ENCODE results near the gene SLC7A5. TPM values are rescaled to one million over a fixed set of nuclear protein-coding genes. Genes with fewer than 3 reads are reported as not detected.

Gene SLC7A5
- total and polyA plus RNA-seq, 2 of the 13 experiments (the other 11 are each of a cell fraction or from before 2014, with no cell fraction given), result 79.6 to 155 TPM

DNA sequence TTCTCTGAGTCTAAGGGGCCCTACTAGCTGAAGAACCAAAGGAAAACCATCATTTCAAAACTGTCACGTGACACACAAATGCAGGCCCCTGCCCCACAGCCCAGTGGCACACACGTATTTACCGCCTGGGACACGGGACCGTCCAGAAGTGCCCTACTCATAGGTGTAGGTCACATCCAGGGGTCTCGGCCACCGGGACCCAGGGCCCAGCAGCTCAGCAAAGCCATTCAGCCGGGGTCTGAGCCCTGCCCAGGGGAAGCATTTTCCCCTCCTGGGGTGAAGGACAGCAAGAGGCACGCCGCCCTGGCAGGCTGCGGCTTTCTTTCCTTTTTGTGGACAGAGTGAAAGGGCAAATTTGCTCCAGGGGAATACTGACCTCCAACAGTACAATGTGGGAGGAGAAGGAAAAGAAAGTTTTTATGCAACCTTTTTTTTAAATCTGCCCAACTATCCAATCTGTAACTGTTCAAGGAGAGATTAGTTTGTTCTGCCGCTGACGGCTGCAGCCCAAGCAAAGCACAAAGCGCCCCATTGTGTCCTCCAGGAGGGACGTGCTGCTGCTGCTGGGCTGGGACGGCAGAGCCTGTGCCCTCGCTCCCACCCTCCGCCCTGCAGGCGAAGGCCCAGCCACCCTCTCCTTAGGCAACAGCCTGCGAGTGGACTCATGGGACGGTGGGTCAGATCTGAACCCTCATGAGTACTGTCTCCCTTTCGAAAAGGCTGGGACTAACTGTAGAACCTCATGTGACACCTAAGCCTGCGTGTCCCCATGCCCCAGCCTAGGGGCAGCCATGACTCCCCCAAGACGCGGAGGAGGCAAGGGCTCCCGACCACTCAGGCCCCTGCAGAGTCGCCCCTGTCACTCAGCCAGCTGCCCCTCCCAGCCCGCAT, 21.3 kb downstream of the SLC7A5 start (continued):
- TF ChIP-seq, protein P1, sequence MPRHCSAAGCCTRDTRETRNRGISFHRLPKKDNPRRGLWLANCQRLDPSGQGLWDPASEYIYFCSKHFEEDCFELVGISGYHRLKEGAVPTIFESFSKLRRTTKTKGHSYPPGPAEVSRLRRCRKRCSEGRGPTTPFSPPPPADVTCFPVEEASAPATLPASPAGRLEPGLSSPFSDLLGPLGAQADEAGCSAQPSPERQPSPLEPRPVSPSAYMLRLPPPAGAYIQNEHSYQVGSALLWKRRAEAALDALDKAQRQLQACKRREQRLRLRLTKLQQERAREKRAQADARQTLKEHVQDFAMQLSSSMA (CRISPR knock-in tag; IDR thresholded peaks at IDR 0.05), result no peak
- TF ChIP-seq SIX4 (CRISPR knock-in tag; IDR thresholded peaks at IDR 0.05) (no peak), KLF9 (CRISPR knock-in tag; IDR thresholded peaks at IDR 0.05; ENCODE audit: low read depth) (0 out of 2 replicates have a peak, but pooled peaks have one; percentile 29), ZMAT3 (CRISPR knock-in tag; conservative IDR thresholded peaks at IDR 0.05) (peak; percentile 94), NCOA1 (CRISPR knock-in tag; IDR thresholded peaks at IDR 0.05) (0 out of 2 replicates have a peak, but pooled peaks have one; percentile 78), HIVEP1 (CRISPR knock-in tag; IDR thresholded peaks at IDR 0.05) (no peak), ZNF616 (CRISPR knock-in tag; IDR thresholded peaks at IDR 0.05; ENCODE audit: low read depth) (peak; percentile 55; the same call in 1 of the 2 replicates), SMYD3 (CRISPR knock-in tag; IDR thresholded peaks at IDR 0.05) (peak; percentile 34; the same call in 1 of the 2 replicates), MTF2 (CRISPR knock-in tag; IDR thresholded peaks at IDR 0.05; ENCODE audit: borderline replicate concordance) (no peak), BCL6 (CRISPR knock-in tag; IDR thresholded peaks at IDR 0.05) (peak; percentile 73), ZNF782 (CRISPR knock-in tag; IDR thresholded peaks at IDR 0.05; ENCODE audit: borderline replicate concordance) (peak; percentile 16; the same call in 1 of the 2 replicates), ZNF589 (CRISPR knock-in tag; conservative IDR thresholded peaks at IDR 0.05) (peak; percentile 53; the same call in 1 of the 2 replicates), ZNF20 (CRISPR knock-in tag; IDR thresholded peaks at IDR 0.05) (peak; percentile 82; the same call in 1 of the 2 replicates), ZNF737 (CRISPR knock-in tag; IDR thresholded peaks at IDR 0.05; ENCODE audit: borderline replicate concordance) (no peak), EEA1 (CRISPR knock-in tag; IDR thresholded peaks at IDR 0.05; ENCODE audit: borderline replicate concordance) (no peak)
- TF ChIP-seq, protein P2, sequence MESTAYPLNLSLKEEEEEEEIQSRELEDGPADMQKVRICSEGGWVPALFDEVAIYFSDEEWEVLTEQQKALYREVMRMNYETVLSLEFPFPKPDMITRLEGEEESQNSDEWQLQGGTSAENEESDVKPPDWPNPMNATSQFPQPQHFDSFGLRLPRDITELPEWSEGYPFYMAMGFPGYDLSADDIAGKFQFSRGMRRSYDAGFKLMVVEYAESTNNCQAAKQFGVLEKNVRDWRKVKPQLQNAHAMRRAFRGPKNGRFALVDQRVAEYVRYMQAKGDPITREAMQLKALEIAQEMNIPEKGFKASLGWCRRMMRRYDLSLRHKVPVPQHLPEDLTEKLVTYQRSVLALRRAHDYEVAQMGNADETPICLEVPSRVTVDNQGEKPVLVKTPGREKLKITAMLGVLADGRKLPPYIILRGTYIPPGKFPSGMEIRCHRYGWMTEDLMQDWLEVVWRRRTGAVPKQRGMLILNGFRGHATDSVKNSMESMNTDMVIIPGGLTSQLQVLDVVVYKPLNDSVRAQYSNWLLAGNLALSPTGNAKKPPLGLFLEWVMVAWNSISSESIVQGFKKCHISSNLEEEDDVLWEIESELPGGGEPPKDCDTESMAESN (CRISPR knock-in tag; conservative IDR thresholded peaks at IDR 0.05), result no peak
- TF ChIP-seq, protein P3, sequence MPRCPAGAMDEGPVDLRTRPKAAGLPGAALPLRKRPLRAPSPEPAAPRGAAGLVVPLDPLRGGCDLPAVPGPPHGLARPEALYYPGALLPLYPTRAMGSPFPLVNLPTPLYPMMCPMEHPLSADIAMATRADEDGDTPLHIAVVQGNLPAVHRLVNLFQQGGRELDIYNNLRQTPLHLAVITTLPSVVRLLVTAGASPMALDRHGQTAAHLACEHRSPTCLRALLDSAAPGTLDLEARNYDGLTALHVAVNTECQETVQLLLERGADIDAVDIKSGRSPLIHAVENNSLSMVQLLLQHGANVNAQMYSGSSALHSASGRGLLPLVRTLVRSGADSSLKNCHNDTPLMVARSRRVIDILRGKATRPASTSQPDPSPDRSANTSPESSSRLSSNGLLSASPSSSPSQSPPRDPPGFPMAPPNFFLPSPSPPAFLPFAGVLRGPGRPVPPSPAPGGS (CRISPR knock-in tag; IDR thresholded peaks at IDR 0.05), result peak; percentile 76; the same call in 1 of the 2 replicates
- TF ChIP-seq, protein P4, sequence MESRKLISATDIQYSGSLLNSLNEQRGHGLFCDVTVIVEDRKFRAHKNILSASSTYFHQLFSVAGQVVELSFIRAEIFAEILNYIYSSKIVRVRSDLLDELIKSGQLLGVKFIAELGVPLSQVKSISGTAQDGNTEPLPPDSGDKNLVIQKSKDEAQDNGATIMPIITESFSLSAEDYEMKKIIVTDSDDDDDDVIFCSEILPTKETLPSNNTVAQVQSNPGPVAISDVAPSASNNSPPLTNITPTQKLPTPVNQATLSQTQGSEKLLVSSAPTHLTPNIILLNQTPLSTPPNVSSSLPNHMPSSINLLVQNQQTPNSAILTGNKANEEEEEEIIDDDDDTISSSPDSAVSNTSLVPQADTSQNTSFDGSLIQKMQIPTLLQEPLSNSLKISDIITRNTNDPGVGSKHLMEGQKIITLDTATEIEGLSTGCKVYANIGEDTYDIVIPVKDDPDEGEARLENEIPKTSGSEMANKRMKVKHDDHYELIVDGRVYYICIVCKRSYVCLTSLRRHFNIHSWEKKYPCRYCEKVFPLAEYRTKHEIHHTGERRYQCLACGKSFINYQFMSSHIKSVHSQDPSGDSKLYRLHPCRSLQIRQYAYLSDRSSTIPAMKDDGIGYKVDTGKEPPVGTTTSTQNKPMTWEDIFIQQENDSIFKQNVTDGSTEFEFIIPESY (CRISPR knock-in tag; IDR thresholded peaks at IDR 0.05), result peak; percentile 46
- TF ChIP-seq, protein P5, sequence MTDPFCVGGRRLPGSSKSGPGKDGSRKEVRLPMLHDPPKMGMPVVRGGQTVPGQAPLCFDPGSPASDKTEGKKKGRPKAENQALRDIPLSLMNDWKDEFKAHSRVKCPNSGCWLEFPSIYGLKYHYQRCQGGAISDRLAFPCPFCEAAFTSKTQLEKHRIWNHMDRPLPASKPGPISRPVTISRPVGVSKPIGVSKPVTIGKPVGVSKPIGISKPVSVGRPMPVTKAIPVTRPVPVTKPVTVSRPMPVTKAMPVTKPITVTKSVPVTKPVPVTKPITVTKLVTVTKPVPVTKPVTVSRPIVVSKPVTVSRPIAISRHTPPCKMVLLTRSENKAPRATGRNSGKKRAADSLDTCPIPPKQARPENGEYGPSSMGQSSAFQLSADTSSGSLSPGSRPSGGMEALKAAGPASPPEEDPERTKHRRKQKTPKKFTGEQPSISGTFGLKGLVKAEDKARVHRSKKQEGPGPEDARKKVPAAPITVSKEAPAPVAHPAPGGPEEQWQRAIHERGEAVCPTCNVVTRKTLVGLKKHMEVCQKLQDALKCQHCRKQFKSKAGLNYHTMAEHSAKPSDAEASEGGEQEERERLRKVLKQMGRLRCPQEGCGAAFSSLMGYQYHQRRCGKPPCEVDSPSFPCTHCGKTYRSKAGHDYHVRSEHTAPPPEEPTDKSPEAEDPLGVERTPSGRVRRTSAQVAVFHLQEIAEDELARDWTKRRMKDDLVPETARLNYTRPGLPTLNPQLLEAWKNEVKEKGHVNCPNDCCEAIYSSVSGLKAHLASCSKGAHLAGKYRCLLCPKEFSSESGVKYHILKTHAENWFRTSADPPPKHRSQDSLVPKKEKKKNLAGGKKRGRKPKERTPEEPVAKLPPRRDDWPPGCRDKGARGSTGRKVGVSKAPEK (CRISPR knock-in tag; IDR thresholded peaks at IDR 0.05; ENCODE audit: borderline replicate concordance), result 0 out of 2 replicates have a peak, but pooled peaks have one; percentile 3
